Gastrocnemius medialis (tissue), 4 donors: ENCODE data around the gene ZBTB7C.

ENCODE experiments used
- CTCF ChIP-seq, 5 experiments: fragments of 450-650 bp in 3 of 5; fragments of 200-600 bp in 2 of 5; sonication (generic) in 2 of 5; IDR thresholded peaks in 4 of 5; conservative IDR thresholded peaks in 1 of 5; 1 replicate in 4 of 5; 2 replicates in 1 of 5; pipeline ENCODE4 v1.5.1; 2016 to 2019; ENCODE audit warnings: antibody characterized with exemption in 5 of 5, mild to moderate bottlenecking in 3 of 5, moderate library complexity in 3 of 5
- POLR2A ChIP-seq, 2 donors: fragments of 450-650 bp; IDR thresholded peaks; one replicate each; pipeline ENCODE4 v1.6.1; 2017; ENCODE audit warnings: antibody characterized with exemption in 2 of 2, mild to moderate bottlenecking in 2 of 2, moderate library complexity in 2 of 2

GRCh38 chr18:48098538-48098937, 310.6 kb downstream of the ZBTB7C start:
- no peak for TF ChIP-seq CTCF (IDR thresholded peaks at IDR 0.05 in 4 of 5, conservative IDR thresholded peaks at IDR 0.05 in 1 of 5)
- no peak for TF ChIP-seq POLR2A (IDR thresholded peaks at IDR 0.05)
